SK-N-DZ (cell line): ENCODE data around the gene IGSF11. TPM values are rescaled to one million over a fixed set of nuclear protein-coding genes. Genes with fewer than 3 reads are reported as not detected.
A peak's percentile ranks its signal among the peaks of the same experiment; 100 is the strongest.
"Not testable (repeated sequence)": the region's sequence is repeated elsewhere in the genome, so short reads cannot be mapped to it uniquely, and the experiment has no call there.

Source experiments
- DNase-seq: peaks from one replicate; pipeline ENCODE4 v3.0.0-alpha.2; 2015; ENCODE audit warnings: low spot score
- polyA plus RNA-seq, 2 experiments: library from polyadenylated mRNA; depleted of rRNA; stranded (reverse); fragments of >200 nt; gene quantifications; 2 replicates each; pipeline ENCODE4 v1.2.3, GENCODE V29; 2014

IGSF11 gene
- 6.9 and 8.2 TPM in 2 replicates for polyA plus RNA-seq (2014; cell fraction: cytosol; rRNA removed)
- polyA plus RNA-seq (2014; cell fraction: nucleus; rRNA removed) = 10.8 and 12.8 TPM in 2 replicates

- DNase-seq = peak; percentile 84
Observed at GRCh38 chr3:119034256-119035013, at the start of gene IGSF11. TSS of gene IGSF11 (minus strand) at chr3:119034846. CDS start at chr3:119034582, 264 bp downstream.

- DNase-seq = no peak
Observed at GRCh38 chr3:119080364-119080763, 45.7 kb upstream of the IGSF11 start.

GRCh38 chr3:119073258-119074001, 38.8 kb upstream of the IGSF11 start:
- DNase-seq = no peak

- DNase-seq = not testable (repeated sequence)
Observed at GRCh38 chr3:119072451-119072850, 37.8 kb upstream of the IGSF11 start.

- no peak for DNase-seq
Observed at GRCh38 chr3:119069725-119070124, 35.1 kb upstream of the IGSF11 start.

GRCh38 chr3:119063471-119063870, 28.8 kb upstream of the IGSF11 start:
- DNase-seq = no peak

GRCh38 chr3:119062892-119063291, 28.2 kb upstream of the IGSF11 start:
- no peak for DNase-seq

- no peak for DNase-seq
Observed at GRCh38 chr3:119044593-119044992, 9.9 kb upstream of the IGSF11 start.

- DNase-seq = no peak
Observed at GRCh38 chr3:119042162-119042561, 7.5 kb upstream of the IGSF11 start.

- no peak for DNase-seq
Observed at GRCh38 chr3:119035014-119035346, 334 bp upstream of the IGSF11 start.

- no peak for DNase-seq
Observed at GRCh38 chr3:119033393-119034255, 1.0 kb downstream of the IGSF11 start.

- no peak for DNase-seq
Observed at GRCh38 chr3:119025171-119025795, 9.4 kb downstream of the IGSF11 start.

GRCh38 chr3:119019767-119020518, 14.7 kb downstream of the IGSF11 start:
- DNase-seq = peak; percentile 60

GRCh38 chr3:119018690-119019463, 15.8 kb downstream of the IGSF11 start:
- peak; percentile 86 for DNase-seq

- no peak for DNase-seq
Observed at GRCh38 chr3:119015942-119016341, 18.7 kb downstream of the IGSF11 start.

- DNase-seq = no peak
Observed at GRCh38 chr3:119013951-119014350, 20.7 kb downstream of the IGSF11 start.

GRCh38 chr3:119011528-119011927, 23.1 kb downstream of the IGSF11 start:
- DNase-seq = no peak

GRCh38 chr3:118997190-118997589, 37.5 kb downstream of the IGSF11 start:
- no peak for DNase-seq

- peak; percentile 46 for DNase-seq
Observed at GRCh38 chr3:118991775-118992174, 42.9 kb downstream of the IGSF11 start.
